Measurements from ENCODE around the gene PLPPR3. TPM values are rescaled to one million over a fixed set of nuclear protein-coding genes. Genes with fewer than 3 reads are reported as not detected.

The PLPPR3 gene
- polyA plus RNA-seq, 1 donor from 2014 or later, result 239 TPM

DNA sequence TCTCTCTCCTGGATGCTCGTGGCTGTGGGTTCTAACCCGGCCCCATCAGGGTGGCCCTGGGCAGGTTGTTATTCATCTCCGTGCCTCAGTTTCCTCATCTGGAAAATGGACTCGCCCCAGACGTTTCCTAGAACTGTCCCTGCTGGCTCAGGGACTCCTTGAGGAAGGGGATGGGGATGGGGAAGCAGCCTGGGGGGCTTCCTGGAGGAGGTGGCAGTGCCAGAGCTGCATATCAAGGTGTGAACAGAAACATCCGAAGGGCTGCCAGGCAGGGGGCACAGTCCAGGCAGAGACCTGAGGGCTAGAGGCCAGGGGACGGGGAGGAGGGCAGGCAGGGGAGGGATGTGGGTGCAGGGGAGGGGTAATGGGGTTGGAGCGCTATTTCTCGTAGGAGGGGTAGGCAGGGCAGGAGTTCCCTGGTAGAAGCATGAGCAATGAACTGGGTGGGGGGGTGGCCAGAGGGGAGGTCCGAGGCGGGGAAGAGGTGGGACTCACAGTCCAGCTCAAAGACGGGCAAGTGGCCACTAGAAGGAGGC is 26.7 kb upstream of the PLPPR3 start:
- Histone ChIP-seq H3K4me3 (ENCODE audit: low read length) (no peak overlapping the region), H2AFZ (ENCODE audit: low read depth, low read length) (no peak overlapping the region), H3K9ac (ENCODE audit: low read length) (no peak overlapping the region), H3K27me3 (ENCODE audit: insufficient read depth, low read depth, low read length) (peaks cover 5% of the 10 kb centered on the region), H3K9me2 (ENCODE audit: insufficient read depth, low read length) (no peaks in the 10 kb centered on the region), H3K36me3 (ENCODE audit: insufficient read depth, low read length) (no peaks in the 10 kb centered on the region), H3F3A (ENCODE audit: insufficient read depth, low read length, poor library complexity, severe bottlenecking) (no peaks in the 10 kb centered on the region), H4K20me1 (ENCODE audit: insufficient read depth) (no peaks in the 10 kb centered on the region), H3K27ac (ENCODE audit: low read length) (no peak overlapping the region), H3K79me2 (replicated peaks; ENCODE audit: insufficient read depth, low read length) (no peaks in the 10 kb centered on the region), H3K9me3 (ENCODE audit: low read length) (no peaks in the 10 kb centered on the region), H3K4me2 (ENCODE audit: low read length) (no peak overlapping the region)
- TF ChIP-seq SMC3 (conservative IDR thresholded peaks at IDR 0.05; ENCODE audit: poor library complexity), result no peak
- TF ChIP-seq, protein P1, sequence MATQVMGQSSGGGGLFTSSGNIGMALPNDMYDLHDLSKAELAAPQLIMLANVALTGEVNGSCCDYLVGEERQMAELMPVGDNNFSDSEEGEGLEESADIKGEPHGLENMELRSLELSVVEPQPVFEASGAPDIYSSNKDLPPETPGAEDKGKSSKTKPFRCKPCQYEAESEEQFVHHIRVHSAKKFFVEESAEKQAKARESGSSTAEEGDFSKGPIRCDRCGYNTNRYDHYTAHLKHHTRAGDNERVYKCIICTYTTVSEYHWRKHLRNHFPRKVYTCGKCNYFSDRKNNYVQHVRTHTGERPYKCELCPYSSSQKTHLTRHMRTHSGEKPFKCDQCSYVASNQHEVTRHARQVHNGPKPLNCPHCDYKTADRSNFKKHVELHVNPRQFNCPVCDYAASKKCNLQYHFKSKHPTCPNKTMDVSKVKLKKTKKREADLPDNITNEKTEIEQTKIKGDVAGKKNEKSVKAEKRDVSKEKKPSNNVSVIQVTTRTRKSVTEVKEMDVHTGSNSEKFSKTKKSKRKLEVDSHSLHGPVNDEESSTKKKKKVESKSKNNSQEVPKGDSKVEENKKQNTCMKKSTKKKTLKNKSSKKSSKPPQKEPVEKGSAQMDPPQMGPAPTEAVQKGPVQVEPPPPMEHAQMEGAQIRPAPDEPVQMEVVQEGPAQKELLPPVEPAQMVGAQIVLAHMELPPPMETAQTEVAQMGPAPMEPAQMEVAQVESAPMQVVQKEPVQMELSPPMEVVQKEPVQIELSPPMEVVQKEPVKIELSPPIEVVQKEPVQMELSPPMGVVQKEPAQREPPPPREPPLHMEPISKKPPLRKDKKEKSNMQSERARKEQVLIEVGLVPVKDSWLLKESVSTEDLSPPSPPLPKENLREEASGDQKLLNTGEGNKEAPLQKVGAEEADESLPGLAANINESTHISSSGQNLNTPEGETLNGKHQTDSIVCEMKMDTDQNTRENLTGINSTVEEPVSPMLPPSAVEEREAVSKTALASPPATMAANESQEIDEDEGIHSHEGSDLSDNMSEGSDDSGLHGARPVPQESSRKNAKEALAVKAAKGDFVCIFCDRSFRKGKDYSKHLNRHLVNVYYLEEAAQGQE (IDR thresholded peaks at IDR 0.05; ENCODE audit: borderline replicate concordance), result no peak
- TF ChIP-seq EP300 (conservative IDR thresholded peaks at IDR 0.05; ENCODE audit: poor library complexity, severe bottlenecking), result no peak
- TF ChIP-seq POLR2AphosphoS5 (IDR thresholded peaks at IDR 0.05), result no peak

DNA sequence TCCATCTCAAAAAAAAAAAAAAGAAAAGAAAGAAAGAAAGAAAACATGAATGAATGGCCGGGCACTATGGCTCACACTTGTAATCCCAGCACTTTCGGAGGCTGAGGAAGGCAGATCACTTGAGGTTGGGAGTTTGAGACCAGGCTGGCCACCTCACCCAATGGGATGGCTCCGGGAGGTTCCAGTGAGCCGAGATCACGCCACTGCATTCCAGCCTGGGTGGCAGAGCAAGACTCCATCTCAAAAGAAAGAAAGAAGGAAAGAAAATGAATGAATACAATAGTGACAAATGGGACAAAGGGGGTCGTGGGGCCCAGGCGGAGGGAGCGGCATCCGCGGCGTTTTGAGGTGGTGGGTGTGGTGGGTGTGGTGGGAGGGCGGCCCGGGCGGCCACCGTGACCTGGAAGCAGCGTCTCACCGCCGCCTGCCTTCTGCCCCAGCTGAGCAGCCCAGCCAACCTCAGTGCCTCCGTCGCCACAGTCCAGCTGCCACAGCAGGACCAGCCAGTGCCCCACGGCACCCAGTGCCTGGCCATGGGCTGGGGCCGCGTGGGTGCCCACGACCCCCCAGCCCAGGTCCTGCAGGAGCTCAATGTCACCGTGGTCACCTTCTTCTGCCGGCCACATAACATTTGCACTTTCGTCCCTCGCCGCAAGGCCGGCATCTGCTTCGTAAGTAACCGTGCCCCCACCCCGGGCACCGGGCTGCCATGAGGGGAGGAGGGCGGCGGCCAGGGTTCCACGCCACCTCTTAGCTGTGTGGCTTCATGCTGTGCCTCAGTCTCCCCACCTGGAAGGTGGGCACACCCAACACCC is 24.2 kb upstream of the PLPPR3 start:
- H2AFZ ChIP-seq (ENCODE audit: low read depth, low read length), result no peak overlapping the region
- H3K27me3 ChIP-seq (ENCODE audit: insufficient read depth, low read depth, low read length), result peaks cover 15% of the 10 kb centered on the region
- no peak overlapping the region for H3K27ac ChIP-seq (ENCODE audit: low read length)
- H4K20me1 ChIP-seq (ENCODE audit: insufficient read depth), result no peaks in the 10 kb centered on the region
- no peak overlapping the region for H3K9ac ChIP-seq (ENCODE audit: low read length)
- H3K4me3 ChIP-seq (ENCODE audit: low read length), result no peak overlapping the region
- no peaks in the 10 kb centered on the region for H3K9me3 ChIP-seq (ENCODE audit: low read length)
- H3F3A ChIP-seq (ENCODE audit: insufficient read depth, low read length, poor library complexity, severe bottlenecking), result no peaks in the 10 kb centered on the region
- no peaks in the 10 kb centered on the region for H3K79me2 ChIP-seq (replicated peaks; ENCODE audit: insufficient read depth, low read length)
- TF ChIP-seq EZH2 (IDR thresholded peaks at IDR 0.05; ENCODE audit: borderline replicate concordance, insufficient read depth, low read length, poor library complexity, severe bottlenecking) (no peak), MXI1 (conservative IDR thresholded peaks at IDR 0.05; ENCODE audit: poor library complexity, severe bottlenecking) (no peak), SMC3 (conservative IDR thresholded peaks at IDR 0.05; ENCODE audit: poor library complexity) (no peak), RAD21 (conservative IDR thresholded peaks at IDR 0.05) (no peak), TAF1 (IDR thresholded peaks at IDR 0.05; ENCODE audit: low read depth) (no peak), EP300 (conservative IDR thresholded peaks at IDR 0.05; ENCODE audit: poor library complexity, severe bottlenecking) (no peak), POLR2AphosphoS5 (IDR thresholded peaks at IDR 0.05) (no peak)
- TF ChIP-seq, protein P2, sequence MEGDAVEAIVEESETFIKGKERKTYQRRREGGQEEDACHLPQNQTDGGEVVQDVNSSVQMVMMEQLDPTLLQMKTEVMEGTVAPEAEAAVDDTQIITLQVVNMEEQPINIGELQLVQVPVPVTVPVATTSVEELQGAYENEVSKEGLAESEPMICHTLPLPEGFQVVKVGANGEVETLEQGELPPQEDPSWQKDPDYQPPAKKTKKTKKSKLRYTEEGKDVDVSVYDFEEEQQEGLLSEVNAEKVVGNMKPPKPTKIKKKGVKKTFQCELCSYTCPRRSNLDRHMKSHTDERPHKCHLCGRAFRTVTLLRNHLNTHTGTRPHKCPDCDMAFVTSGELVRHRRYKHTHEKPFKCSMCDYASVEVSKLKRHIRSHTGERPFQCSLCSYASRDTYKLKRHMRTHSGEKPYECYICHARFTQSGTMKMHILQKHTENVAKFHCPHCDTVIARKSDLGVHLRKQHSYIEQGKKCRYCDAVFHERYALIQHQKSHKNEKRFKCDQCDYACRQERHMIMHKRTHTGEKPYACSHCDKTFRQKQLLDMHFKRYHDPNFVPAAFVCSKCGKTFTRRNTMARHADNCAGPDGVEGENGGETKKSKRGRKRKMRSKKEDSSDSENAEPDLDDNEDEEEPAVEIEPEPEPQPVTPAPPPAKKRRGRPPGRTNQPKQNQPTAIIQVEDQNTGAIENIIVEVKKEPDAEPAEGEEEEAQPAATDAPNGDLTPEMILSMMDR (IDR thresholded peaks at IDR 0.05; ENCODE audit: poor library complexity, severe bottlenecking), result no peak
- TF ChIP-seq, protein P1 (IDR thresholded peaks at IDR 0.05; ENCODE audit: borderline replicate concordance), result no peak
- H3K9me2 ChIP-seq (ENCODE audit: insufficient read depth, low read length), result no peaks in the 10 kb centered on the region
- no peaks in the 10 kb centered on the region for H3K36me3 ChIP-seq (ENCODE audit: insufficient read depth, low read length)
- no peak overlapping the region for H3K4me2 ChIP-seq (ENCODE audit: low read length)
